AG10803 (cell line): ENCODE results near the gene LDHAL6A.

Experiments
- DNase-seq: peaks from one replicate; pipeline ENCODE4 v3.0.0; 2010; ENCODE audit warnings: low read depth
- H3K4me3 ChIP-seq: 2 replicates; pipeline ENCODE4 v1.5.1; 2011; ENCODE audit warnings: mild to moderate bottlenecking, low read length, control low read depth
- TF ChIP-seq, protein P1 (sequence below): conservative IDR thresholded peaks from 2 replicates; pipeline ENCODE4 v1.5.1; 2011; ENCODE audit warnings: mild to moderate bottlenecking, low read length, control low read depth, inconsistent platforms

Gene LDHAL6A

GRCh38 chr11:18429332-18429731, 26.3 kb upstream of the LDHAL6A start:
- DNase-seq: no peak
- TF ChIP-seq, protein P1, sequence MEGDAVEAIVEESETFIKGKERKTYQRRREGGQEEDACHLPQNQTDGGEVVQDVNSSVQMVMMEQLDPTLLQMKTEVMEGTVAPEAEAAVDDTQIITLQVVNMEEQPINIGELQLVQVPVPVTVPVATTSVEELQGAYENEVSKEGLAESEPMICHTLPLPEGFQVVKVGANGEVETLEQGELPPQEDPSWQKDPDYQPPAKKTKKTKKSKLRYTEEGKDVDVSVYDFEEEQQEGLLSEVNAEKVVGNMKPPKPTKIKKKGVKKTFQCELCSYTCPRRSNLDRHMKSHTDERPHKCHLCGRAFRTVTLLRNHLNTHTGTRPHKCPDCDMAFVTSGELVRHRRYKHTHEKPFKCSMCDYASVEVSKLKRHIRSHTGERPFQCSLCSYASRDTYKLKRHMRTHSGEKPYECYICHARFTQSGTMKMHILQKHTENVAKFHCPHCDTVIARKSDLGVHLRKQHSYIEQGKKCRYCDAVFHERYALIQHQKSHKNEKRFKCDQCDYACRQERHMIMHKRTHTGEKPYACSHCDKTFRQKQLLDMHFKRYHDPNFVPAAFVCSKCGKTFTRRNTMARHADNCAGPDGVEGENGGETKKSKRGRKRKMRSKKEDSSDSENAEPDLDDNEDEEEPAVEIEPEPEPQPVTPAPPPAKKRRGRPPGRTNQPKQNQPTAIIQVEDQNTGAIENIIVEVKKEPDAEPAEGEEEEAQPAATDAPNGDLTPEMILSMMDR: no peak
- H3K4me3 ChIP-seq: no peak overlapping the region

DNA sequence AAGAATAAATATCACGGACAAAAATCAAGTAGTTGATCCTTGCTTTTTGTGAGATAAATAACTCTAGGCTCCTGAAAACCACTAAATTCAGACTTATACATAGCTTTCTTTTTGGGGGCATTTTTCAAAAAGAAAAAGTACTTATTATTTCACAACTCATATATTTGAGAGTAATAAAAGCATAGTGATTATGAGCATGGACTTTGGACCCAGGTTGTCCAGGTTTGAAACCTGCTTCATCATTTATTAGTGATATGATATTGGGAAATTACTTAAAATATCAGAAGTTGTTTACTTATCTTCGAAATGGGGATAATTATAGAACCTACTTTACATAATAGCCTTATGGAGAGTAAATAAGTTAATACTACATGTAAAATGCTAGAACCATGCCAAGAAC, 17.0 kb upstream of the LDHAL6A start:
- TF ChIP-seq, protein P1: no peak
- H3K4me3 ChIP-seq: no peak overlapping the region
- no peak for DNase-seq

DNA sequence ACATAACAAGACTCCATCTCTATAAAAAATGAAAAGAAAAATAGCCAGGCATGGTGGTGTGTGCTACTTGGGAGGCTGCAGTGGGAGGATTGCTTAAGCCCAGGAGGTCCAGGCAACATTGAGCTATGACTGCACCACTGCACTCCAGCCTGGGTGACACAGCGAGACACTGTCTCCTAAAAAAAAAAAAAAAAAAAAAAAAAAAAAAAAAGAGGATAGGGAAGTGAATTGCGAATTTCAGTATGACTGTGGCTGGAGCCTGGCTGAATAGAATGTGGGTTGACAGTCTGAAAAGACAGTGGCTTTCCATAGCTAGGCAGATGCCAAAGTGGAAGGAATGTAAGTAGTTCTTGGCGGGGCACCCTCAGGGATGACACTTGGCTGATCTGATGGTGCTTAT, 6.4 kb upstream of the LDHAL6A start:
- no peak for DNase-seq

DNA sequence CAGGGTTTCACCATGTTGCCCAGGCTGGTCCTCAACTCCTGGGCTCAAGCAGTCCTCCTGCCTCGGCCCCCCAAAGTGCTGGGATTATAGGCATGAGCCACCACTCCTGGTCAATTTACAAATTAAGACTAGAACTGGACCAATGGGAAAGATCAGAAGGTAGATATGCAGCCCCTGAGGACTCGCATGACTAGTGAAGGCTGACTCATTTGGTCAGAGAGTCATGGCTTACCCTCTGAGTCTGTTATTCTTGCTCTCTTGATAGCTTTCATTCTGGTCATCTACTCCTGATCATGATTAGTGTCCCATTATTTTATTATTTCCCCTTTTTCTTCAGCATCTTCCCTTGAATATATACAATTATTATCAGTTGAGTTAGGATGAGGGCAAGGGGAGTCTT, 2.7 kb upstream of the LDHAL6A start:
- TF ChIP-seq, protein P1: no peak
- H3K4me3 ChIP-seq: no peak overlapping the region
- DNase-seq: no peak

More for the DNA sequence above, 6.4 kb upstream of the LDHAL6A start:
- no peak overlapping the region for H3K4me3 ChIP-seq
- TF ChIP-seq, protein P1: no peak

- TF ChIP-seq, protein P1: no peak
- no peak for DNase-seq
- no peak overlapping the region for H3K4me3 ChIP-seq
Measured at GRCh38 chr11:18457450-18457849, 1.8 kb downstream of the LDHAL6A start.

DNA sequence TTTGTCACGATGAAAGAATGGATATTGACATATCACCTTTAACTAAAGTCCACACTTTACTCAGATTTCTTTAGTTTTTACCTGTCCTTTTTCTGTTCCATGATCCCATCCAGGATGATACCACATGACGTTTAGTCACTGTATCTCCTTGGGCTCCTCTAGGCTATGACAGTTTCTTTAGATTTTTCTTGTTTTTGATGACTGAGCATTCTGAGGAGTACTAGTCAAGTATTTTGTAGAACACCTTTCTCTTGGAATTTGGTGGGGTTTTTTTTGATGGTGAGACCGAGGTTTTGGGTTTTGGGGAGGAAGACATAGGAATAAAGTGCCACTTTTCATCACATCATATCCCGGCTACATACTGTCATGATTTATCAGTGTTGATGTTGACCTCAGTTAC, 4.0 kb downstream of the LDHAL6A start:
- no peak overlapping the region for H3K4me3 ChIP-seq
- DNase-seq: no peak
- TF ChIP-seq, protein P1: no peak

DNA sequence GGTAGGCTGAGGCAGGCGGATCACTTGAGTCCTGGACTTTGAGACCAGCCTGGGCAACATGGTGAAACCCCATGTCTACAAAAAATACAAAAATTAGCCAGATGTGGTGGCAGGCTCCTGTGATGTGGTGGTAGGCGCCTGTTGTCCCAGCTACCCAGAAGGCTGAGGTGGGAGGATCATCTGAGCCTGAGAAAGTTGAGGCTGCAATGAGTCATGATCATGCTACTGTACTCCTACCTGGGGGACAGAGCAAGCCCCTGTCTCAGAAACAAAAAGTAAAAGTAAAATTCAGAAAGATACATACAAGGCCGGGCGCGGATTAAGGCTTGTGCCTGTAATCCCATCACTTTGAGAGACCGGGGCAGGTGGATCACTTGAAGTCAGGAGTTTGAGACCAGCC, 6.3 kb downstream of the LDHAL6A start:
- H3K4me3 ChIP-seq: no peak overlapping the region
- TF ChIP-seq, protein P1: no peak
- no peak for DNase-seq
